ENCODE results near the gene SLC50A1.
"Not testable (repeated sequence)": the region's sequence is repeated elsewhere in the genome, so short reads cannot be mapped to it uniquely, and the experiment has no call there.

Gene SLC50A1

DNA sequence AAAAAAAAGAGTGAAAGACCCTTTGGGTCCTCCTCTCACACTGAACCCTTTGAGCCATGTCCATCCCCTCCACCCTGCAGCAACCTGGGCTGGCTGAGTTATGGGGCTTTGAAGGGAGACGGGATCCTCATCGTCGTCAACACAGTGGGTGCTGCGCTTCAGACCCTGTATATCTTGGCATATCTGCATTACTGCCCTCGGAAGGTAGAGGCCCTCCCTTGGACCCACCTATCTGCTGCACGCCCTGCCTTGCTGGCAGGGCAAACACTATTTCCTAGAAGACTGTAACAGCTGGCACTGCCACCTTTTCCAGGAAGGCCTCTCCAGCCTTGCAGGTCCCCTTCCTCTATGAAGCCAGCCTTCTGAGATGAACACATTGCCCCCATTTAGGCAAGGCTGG is 1.1 kb downstream of the SLC50A1 start:
- DNase-seq (ENCODE audit: low spot score): no peak

DNA sequence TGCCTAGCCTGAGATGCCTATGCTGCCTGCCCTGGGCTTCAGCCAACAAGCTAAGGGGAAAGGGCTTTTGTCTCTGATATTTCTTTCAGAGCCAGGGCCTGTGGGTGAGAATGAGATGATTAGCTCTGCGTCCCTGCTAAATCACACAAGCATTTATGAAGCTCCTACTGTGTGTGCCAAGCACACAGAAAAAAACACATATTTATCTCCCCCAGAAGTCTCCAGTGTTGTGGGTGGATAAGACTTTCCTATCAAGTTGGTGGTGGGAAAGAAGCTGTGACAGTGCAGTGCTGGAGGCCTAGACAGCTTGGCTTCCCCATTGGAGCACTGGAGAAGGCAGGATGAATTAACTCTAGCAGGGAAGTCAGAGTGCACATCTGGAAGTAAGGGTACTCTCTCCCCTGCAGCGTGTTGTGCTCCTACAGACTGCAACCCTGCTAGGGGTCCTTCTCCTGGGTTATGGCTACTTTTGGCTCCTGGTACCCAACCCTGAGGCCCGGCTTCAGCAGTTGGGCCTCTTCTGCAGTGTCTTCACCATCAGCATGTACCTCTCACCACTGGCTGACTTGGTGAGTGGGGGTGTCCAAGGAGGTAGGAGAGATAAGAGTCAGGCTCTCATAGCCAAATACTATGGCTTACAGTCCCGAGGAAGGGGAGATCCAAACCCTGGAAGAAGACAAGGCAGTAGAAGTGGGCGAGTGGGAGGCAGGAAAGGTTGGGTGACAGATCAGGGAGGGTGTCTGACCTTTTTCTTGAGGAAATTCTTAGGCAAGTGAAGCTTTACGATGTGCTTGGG is 1.7 kb downstream of the SLC50A1 start:
- DNase-seq (ENCODE audit: low spot score): no peak

DNA sequence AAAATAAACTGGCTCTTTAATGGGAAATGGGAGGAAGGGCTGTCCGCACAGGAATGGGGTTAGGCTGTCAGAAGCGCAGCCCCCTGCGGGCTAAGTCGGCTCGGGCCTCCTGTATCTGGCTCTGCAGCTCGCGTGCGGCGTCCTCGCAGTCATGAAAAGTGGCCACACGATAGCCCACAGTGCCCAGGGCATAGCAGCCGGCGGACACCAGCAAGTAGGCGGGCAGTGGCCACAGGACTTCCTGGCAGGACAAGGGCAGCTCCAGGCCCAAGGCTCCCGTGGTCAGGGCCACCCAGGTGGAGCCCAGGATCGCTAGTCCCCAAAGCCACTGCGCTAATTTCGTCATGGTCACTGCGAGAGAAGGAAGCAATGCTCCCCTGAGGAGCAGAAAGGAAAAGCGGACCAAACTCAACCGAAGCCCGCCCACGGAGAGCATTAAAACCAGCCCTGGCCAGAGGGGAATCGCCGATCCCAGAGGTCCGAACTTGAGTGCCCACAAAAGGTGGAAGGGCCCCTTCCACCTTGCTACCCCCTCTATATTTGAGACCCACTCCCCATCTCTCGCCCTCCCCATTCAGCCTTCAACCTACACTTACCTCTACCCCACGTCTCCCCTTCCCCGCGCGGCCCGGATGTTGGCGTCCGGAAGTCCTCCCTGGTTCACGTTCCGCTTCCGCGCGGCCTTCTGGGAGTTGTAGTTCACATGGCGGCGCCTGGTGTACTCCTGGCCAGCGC is 4.4 kb downstream of the SLC50A1 start, which contains the start of gene DPM3:
Gene DPM3 (minus strand): TSS at position 637 of the 735 bp plus-strand sequence. CDS start 291 bp downstream, at position 346.
- peak; percentile 91 for DNase-seq (ENCODE audit: low spot score)

DNA sequence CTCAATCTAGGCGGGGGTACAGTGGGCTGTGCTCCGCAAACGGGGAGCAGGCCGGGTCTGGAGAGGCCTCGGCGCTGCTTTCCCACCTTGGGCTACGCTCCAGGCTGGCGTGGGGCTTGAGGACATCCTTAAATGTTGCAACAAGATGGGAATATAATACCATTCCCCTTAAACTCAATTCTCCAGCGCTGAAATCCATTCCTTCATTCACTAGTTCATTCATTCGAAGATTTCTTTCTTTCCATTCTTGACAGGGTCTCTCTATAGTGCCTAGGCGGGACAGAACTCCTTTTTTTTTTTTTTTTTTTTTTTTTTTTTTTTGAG is 4.9 kb downstream of the SLC50A1 start:
- no peak for DNase-seq (ENCODE audit: low spot score)

DNA sequence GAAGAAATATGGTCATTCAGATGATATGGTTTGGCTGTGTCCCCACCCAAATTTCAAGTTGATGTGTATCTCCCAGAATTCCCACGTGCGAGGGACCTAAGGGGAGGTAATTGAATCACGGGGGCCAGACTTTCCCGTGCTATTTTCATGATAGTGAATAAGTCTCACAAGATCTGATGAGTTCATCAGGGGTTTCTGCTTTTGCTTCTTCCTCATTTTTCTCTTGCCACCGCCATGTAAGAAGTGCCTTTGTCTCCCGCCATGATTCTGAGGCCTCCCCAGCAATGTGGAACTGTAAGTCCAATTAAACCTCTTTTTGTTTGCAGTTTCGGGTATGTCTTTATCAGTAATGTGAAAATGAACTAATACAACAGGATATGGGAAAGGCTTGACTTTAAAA is 6.1 kb downstream of the SLC50A1 start:
- no peak for DNase-seq (ENCODE audit: low spot score)

DNA sequence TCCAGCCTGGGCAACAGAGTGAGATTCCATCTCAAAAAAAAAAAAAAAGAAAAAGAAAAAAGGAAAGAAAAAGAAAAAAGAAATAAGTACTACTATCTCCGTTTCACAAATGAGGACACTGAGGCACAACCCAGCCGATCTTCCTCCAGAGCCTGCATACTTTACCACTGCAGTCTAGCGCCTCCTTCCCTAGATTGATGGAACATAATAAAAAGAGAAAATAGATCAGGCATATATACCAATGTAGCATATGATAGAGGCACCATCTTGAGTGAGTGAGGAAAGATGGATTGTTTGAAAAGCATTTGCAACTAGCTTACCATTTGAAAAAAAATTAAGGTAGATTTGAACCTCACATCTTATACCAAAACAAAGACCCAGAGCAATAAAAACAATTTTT is 9.8 kb downstream of the SLC50A1 start:
- no peak for DNase-seq (ENCODE audit: low spot score)

DNA sequence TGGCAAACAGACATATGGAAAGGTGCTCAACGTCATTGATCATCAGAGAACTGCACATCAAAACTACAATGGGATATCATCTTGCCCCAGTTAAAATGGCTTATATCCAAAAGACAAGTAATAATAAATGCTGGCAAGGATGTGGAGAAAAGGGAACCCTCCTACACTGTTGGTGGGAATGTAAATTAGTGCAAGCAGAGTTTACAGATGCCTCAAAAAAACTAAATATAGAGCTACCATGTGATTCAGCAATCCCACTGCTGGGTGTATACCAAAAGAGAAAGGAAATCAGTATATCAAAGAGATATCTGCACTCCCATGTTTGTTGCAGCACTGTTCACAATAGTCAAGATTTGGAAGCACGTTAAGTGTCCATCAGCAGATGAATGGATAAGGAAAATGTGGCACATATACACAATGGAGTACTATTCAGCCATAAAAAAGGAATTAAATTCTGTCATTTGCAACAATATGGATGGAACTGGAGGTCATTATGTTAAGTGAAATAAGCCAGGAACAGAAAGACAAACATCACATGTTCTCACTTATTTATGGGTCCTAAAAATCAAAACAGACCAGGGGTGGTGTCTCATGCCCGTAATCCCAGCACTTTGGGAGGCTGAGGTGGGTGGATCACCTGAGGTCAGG is 20.5 kb downstream of the SLC50A1 start:
- DNase-seq (ENCODE audit: low spot score): not testable (repeated sequence)

DNA sequence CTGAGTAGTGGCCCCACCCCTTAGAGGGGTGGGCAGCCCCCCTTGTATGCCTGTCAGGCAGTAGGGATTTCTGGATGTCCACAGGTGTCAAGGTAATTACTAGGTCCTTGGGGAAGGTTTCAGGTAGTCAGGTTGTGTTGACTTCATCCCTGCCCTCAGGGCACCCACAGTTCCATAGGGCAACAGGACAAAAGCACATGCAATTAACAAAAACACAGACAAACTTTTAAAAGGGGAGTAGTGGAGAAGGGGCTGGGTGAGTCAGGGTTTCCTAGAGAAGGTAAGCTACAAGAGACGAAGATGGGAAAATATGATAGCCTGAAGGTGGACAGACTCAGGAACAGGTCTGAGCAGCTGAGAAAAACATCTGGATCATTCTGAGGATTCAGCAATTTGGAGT is 23.3 kb downstream of the SLC50A1 start:
- no peak for DNase-seq (ENCODE audit: low spot score)

DNA sequence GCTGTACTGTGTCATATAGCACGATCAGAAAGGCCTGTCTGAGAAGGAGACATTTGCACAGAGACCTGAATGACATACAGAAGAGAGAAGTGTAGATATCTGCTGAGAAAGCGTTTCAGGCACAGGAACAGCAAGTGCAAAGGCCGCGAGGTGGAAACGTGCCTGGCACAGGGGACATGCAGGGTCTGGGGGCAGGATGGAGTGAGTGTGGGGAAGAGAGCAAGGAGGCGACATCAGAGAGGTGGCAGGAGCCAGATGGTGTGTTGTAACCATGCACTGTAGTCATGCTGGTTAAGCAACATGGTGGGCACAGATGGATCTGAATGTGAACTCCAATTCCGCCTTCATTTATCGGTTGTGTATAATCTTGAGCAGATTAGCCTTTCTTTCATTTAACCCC is 24.5 kb downstream of the SLC50A1 start:
- no peak for DNase-seq (ENCODE audit: low spot score)

DNA sequence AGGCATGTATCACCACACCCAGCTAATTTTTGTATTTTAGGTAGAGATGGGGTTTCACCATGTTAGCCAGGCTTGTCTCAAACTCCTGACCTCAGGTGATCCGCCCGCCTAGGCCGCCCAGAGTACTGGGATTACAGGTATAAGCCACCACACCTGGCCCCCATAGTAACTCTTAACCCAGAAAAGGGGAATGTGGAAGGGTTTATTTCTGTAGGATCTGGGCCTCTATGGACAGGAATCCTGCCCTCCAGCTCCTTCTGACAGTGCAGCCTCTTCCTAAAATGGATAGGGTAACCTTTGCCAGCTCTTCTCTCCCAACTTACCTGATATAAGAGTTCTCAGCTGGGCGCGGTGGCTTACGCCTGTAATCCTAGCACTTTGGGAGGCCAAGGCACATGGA is 27.0 kb downstream of the SLC50A1 start:
- DNase-seq (ENCODE audit: low spot score): not testable (repeated sequence)

DNA sequence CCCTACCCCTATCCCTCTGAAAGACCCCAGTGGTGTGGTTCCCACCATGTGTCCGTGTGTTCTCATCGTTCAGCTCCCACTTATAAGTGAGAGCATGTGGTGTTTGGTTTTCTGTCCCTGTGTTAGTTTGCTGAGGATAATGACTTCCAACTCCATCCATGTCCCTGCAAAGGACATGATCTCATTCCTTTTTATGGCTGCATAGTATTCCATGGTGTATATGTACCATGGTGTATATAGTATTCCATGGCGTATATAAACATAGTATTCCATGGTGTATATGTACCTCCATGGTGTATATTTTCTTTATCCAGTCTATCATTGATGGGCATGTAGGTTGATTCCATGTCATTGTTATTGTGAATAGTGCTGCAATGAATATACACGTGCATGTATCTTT is 28.1 kb downstream of the SLC50A1 start:
- not testable (repeated sequence) for DNase-seq (ENCODE audit: low spot score)

DNA sequence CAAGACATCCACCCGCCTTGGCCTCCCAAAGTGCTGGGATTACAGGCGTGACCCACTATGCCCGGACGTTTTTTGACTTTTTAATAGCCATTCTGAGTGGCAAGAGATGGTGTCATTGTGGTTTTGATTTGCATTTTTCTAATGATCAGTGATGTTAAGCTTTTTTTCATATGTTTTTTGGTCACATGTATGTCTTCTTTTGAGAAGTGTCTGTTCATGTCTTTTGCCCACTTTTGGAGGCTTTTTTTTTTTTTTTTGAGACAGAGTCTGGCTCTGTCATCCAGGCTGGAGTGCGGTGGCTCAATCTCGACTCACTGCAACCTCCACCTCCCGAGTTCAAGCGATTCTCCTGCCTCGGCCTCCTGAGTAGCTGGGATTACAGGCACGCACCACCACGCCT is 29.0 kb downstream of the SLC50A1 start:
- not testable (repeated sequence) for DNase-seq (ENCODE audit: low spot score)

DNA sequence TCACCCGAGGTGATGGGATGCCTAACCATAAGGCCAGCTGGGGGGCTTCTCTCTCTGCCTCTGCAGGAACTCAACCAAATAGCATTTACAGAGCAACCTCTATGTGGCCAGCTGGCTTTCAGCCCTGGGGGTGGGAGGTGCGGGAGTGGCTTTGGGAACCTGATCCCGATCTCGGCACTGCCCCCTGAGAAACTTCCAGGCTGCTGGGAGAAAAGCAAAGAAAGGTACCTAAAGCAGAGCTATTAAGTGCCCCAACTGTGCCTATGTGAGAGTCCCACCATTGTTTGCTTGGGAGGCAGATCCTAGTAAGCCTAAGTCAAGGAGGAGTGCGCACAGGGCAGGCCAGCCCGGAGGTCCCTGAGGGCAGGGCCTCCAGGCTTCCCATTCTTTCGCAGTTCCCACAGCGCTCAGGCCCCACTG is 30.4 kb downstream of the SLC50A1 start:
- no peak for DNase-seq (ENCODE audit: low spot score)

DNA sequence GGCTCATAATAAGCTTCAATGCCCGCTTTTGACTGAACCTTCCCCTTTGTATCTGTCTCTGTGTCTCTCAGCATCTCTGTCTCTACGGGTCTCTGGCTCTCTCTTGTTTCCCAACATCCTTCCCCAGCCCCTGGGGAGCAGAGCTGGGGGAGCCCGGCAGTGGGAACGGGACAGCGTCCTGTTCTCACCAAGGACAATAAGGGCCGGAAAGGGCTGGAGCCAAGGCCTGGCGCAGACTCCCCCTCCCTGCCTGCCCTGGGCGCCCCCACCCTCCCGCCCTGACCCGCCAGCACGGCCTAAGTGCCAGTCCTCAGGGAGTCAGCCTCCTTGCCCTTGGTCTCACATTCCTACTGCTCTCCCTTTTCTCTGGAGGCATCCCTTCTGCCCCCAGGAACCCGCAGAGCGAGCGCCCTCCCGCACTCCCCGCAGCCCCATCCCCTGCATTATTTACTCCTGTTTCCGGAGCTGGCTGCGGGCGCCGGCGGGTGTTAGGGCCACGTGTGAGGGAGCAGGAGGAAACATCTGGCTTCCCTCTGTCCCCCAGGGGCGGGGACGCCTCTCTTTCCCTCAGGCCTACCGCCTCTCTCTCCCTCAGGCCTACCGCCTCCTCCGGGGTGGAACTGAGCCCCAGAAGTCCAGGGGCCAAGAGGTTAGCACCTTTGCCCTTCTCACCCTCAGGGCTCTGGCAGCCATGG is 31.0 kb downstream of the SLC50A1 start:
- DNase-seq (ENCODE audit: low spot score): peak; percentile 50

DNA sequence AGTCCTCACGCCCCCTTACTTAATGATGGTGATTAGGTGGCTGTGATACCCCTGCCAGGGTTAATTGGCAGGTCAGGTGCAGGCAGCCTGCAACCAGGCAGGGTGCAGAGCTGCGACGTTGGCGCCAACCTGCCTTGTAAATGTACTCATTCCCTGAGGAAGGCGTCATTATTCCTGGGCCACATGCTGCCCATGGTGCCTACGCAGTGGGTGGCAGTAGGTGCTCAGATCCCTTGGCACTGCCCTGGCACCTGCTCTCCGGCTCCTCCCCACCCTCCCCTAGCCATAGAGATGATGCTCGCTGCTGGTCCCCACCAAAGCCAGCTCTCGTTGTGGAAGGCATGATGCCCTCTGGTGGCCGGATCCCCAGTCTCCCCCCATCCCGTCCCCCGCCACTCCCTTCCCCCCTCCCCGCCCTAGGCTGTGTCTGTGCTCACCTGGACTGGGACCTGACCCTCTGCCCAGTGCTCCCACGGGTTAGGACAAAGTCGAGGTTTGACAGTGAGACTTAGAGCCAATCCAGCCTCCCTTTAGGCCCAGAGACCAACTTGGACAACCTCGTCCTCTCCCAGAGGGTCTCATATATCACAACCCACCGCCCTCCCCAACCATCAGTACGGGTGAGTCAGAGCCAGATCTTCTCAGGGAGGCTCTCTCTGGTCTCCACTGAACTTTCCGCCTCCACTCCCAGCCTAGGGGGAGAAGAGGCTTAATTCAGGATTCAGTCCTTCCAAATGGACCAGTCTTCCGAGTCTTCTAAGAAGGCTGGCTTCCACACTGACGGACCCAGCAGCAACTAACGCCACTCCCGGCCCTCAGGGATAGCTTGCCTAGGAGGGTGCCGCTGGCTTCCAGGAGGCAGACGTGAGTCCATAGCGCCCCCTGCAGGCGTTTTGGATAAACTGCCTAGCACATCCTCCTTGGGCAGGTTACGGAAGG is 31.8 kb downstream of the SLC50A1 start:
- DNase-seq (ENCODE audit: low spot score): peak; percentile 91

DNA sequence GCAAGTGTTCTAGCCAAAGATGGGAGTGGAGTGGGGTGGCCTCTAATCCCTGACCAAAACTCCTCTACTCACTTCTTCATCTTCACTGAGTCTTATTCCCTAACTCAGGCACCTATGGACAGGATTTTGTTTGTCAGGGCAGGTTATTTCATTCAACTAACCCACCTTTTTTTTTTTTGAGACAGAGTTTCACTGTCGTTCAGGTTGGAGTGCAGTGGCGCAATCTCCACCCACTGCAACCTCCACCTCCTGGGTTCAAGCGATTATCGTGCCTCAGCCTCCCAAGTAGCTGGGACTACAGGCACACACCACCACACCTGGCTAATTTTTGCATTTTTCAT is 32.4 kb downstream of the SLC50A1 start:
- not testable (repeated sequence) for DNase-seq (ENCODE audit: low spot score)

DNA sequence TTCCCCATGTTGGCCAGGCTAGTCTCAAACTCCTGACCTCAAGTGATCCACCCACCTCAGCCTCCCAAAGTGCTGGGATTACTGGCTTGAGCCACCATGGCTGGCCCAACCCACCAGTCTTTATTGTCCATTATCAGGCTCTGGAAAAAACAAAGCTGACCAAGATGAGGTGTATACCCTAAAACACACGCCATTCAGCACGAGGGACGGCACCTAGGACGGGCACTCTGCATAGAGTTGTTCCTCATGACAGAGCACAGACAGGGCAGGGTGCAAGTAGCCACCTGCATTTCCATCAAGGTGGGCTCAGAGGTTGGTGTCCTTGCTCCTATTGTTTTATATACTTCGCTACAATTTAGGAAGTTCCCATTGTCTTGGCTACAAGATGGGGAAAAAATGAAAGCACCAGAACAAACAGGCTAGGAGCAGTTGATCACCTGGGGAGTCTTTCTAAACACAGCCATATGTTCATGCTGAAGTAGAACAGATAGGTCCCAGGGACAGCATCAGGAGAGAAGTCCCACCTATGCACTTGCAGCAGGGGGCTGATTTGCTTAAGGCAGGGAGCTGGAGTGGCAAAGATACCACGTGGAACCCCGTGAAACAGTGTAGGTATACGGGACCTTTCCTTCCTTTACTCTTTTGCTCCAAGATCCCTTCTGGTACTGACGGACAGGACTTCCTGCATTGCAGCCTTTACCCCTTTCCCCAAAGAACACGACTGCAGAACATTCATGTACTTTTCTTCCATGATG is 33.0 kb downstream of the SLC50A1 start:
- DNase-seq (ENCODE audit: low spot score): no peak

DNA sequence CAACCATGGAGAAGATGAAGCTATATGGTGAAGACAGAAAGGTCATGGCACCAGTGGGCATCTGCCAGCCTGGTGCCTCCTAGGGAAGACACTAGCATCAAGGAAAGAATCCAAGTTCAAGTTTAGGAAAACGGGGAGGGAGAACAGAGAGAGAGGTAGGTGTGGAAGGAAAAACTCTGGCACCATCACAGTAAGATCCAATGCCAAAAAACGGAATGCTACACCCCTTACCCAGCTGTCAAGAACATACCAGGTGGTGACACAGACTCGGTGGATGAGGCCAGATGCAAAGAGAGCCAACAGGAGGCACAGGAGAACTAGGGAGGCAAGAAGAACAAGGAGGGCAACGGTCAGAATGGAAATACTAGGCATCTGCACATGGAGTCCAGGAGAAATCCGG is 33.9 kb downstream of the SLC50A1 start:
- no peak for DNase-seq (ENCODE audit: low spot score)

DNA sequence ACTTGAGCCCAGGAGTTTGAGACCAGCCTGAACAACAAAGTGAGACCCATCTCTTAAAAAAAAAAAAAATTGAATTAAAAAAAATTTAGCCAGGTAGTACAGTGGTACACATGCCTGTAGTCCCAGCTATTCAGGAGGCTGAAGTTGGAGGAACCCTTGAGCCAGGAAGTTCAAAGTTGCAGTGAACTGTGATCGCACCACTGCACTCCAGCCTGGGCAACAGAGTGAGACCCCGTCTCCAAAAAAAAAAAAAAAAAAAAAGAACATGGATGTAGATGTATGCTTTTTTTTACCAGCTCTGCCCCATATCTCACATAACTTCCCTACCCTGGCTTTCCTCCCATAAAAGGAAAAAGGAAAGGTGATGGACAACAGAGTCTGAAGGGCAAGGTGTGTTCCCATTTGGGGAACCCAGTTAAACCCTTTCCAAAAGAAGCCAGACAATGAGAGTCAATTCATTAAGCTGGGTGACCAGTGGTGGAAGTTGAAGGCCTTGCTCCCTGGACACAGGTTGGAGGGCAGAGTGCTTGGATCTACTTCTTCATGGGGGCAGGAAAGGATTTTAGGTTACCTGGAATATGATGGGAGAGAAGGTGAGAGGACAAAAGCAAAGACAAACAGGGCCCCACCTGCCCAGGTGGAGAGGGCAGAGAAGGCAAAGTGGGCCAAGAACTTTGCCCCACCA is 34.6 kb downstream of the SLC50A1 start:
- DNase-seq (ENCODE audit: low spot score): no peak

DNA sequence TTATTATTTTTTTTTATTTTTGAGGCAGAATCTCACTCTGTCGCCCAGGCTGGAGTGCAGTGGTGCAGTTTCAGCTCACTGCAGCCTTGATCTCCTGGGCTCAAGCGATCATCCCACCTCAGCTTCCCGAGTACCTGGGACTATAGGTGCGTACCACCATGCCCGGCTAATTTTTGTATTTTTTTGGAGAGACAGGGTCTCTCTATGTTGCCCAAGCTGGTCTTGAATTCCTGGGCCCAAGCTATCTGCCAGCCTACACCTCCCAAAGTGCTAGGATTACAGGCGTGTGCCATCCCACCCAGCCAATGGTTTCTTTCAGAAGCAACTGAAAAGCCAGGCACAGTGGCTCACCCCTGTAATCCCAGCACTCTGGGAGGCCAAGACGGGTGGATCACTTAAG is 35.2 kb downstream of the SLC50A1 start:
- no peak for DNase-seq (ENCODE audit: low spot score)
